HG03039 (cell line): ENCODE measurements around the gene PPDPF.

Experiments
- ATAC-seq: cut with Tn5 transposase; IDR thresholded peaks from one replicate; pipeline ENCODE4 v1.9.1; 2021; ENCODE audit warnings: mild to moderate bottlenecking, moderate library complexity; ENCODE audit not compliant: unreplicated experiment

The PPDPF gene

GRCh38 chr20:63519668-63520503, 679 bp upstream of the PPDPF start:
- ATAC-seq: peak; percentile 29

DNA sequence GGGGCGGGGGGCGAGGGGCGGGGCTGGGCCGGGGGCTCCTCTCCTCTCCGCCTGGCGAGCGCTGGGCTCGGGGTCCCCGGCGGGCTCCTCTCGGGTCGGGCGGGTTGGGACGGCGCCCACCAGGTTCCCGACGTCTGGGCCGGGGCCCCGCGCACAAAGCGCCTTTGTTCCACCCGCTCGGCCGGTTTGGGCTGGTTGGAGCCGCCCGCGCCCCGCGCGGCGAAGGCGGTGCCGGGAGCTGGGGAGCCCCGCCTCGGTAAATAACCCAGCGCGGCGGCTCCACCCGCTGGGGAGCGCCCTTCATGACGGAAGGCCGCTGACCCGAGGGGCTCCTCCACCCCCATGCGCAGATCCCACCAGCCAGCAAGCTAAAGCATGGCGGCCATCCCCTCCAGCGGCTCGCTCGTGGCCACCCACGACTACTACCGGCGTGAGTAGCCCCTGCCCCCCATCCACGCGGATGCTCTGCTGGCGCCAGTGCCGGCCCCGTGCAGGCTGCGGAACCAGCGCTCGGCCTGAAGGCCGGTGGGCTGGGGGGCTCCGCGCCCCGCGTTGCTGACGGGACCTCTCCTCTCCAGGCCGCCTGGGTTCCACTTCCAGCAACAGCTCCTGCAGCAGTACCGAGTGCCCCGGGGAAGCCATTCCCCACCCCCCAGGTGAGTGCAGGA, 503 bp downstream of the PPDPF start:
- ATAC-seq: peak; percentile 28

GRCh38 chr20:63521602-63522001, 1.0 kb downstream of the PPDPF start:
- ATAC-seq: no peak

GRCh38 chr20:63522091-63522868, 1.7 kb downstream of the PPDPF start:
- ATAC-seq: no peak

DNA sequence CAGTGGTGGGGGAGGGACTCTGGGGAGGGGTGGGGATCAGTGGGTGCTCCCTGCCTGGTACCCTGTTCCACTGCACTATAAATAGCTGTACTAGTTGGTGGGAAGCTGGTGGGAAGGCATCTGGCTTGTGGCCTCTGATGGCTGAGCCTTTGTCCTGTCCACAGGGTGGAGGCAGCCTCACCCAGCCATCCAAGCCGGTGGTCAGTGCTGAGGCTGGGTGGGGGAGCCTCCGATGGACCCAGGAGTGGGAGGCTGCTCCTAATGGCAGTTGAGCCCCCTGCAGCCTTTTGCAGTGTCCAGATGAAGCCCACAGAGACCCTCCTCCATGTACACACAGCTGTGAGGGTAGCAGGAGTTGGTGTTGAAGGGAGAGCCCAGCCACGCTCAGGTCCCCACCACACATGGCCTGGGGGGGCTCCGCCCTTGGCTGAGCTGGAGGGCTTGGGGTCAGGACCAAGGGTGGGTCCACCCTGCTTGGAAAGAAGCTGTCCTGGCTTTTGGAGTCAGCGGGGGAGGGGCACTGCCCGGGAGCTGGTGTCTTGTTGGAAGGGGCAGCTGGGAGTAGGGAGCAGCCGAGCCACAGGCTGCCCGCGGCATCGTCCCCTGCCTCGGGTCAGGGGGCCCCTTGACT, 2.5 kb downstream of the PPDPF start:
- ATAC-seq: no peak

DNA sequence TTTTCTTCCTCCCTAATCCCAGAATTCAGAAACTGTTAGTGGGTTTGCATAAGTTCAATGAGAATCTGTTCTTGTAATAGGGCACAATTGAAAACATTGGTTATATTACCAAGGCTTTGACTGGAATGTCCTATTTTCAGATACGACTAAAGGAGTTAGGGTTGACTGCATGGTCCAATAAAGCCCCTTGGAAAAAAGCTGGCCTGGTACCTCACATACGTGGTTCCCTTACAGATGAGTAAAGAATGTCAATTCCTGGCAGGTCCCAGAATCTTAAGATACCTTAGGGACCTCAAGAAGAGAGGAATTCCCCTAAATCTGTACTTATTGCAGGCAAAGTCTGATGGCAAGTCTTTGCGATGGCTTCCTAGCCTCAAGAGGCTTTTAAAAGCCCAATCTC, 4.6 kb downstream of the PPDPF start:
- no peak for ATAC-seq

DNA sequence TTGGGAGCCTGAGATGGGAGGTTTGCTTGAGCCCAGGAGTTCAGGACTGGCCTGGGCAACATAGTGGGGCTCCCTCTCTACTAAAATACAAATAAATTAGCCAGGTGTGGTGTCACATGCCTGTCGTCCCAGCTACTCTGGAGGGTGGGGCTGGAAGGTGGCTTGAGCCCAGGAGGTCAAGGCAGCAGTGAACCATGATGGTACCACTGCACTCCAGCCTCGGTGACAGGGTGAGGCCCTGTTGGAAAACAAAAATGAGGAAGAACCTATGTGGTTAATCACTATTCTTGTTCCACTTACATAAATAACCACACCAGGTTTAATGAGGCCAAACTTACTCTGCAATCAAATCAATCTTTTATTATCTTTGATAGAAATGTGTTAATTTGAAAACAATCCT, 5.4 kb downstream of the PPDPF start:
- no peak for ATAC-seq

DNA sequence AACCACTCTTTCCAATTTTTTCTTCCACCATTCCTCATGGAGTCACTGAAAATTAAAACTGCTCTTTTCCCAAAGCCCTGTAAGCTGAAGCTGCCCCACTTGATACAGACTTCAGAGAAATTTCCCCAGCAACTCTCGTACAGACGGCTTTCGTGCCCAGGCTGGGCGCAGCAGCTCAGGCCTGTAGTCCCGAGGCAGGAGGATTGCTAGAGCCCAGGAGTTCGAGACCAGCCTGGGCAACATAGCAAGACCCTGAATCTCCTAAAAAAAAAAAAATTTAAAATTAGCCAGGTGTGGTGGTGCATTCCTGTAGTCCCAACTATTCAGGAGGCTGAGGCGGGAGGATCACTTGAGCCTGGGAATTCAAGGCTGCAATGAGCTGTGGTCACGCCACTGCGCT, 6.6 kb downstream of the PPDPF start:
- ATAC-seq: no peak

DNA sequence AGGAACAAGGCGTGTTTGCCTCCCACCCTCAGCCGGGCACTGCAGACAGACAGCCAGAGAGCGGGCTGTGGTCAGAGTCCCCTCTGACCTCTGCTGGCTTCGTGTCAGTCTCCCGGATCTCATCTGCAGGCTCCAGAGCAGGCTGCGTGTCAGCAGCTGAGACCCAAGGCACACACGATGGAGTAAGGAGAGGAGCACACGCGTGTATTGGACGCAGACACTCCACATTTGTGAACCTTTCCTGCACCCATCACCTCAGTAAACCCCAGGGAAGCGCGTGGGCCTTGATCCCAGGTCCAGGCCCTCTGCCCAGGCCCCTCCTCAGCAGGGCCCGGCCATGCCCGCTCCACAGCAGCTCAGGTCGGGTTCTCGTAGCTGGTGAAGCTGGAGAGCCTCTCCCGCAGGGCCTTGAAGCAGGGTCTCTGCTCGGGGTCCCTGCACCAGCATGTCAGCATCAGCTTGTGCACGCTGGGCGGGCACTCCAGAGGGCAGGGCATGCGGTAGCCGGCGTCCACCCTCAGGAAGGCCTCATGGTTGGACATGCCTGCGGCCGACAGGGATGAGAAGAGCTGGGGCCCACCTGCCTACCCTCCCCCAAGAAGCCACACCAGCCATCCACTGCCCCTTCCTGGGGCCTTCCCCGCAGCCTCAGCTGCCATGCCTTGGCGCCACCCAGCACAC, 8.8 kb downstream of the PPDPF start:
- ATAC-seq: no peak

DNA sequence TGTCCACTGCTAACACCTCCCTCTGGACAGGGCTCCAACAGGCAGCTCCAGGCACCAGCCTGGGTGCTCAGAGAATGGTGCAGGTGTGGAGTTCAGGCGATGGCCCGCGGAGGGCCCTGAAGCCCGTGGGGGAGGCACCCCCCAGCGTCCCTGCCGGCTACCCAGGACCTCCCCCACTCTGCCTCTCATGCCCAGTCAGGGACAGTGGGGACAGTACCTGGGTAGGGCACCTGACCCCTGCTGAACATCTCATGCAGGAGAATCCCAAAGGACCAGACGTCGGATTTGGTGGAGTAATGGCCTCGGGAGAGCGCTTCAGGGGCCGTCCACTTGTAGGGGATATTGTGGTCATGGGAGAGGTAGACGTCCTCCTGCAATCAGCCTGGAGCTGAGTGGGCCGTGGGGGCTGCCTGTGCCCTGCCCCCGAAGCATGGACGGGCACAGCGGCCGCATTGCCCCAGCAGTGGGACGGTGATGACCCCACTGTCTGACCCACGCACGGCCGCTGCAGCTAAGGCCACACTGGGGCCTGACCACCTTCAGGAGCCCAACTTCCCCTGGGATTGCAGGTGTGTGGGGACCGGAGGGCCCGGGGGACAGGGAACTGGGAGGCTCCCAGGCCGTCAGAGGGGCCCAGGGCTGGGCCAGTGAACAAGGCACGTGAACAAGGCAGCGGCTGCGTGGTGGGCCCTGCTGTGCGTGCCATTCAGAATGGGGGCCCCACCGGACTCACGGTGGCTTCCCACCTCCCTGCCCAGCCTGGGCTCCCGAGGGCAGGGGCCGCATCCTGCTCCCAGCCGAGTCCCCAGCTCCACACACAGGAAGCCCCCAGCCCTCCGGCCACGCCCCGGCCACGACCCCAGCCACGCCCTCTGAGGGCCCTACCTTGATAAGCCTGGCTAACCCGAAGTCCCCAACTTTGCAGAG, 9.6 kb downstream of the PPDPF start:
- ATAC-seq: no peak

GRCh38 chr20:63530788-63531160, 10.2 kb downstream of the PPDPF start:
- ATAC-seq: no peak

DNA sequence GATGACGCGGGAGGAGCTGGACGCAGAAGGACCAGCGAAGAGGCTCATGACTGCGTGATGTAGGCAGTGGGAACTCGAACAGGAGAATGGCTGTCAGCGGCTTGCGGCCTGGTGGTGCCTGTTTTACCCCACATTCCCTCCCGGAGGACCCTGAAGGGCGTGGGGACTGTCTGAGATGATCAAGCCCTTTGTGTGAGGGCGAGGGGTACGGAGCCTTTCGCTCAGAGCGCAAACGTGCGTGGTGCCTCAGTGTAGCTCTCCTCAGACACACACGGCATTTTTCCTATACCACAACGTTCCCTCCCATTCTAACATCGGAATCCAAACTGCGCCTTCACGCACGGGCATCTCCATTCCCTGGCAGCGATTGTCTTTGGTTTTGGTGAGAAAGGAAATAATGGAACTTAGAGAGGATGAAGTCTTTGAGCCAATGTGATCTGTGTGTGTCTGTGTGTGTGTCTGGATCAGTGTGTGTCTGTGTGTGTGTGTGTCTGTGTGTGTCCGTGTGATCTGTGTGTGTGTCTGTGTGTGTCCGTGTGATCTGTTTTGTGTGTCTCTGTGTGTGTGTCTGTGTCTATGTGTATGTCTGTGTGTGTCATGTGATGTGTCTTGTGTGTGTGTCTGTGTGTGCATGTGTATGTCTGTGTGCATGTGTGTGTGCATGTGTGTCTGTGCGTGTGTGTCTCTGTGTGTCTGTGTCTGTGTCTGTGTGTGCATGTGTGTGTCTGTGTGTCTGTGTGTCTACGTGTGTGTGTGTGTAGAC, 11.3 kb downstream of the PPDPF start:
- ATAC-seq: no peak

DNA sequence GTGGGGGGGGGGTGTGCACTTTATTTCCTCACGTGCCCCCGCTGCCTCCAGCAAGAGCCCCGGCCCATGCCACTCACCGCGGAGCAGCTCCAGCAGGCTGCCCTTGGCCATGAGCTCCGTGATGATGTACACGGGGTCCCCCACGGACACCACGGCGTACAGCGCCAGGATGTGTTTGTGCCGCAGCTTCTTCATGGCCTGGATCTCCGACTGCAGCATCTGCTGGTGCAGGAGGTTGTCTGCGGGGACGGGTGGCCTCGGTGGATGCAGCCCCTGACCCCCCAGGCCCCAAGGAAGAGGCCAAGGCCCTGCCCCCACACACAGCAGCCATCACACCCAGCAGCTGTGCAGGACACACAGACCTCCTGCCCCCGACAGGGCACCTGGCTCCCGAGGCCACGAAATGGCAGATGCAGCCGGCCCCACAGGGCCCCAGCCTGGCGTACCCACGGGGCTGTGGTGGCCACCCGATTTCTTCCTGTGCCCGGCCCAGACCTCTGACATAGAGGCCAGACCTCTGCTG, 11.9 kb downstream of the PPDPF start:
- no peak for ATAC-seq

- no peak for ATAC-seq
These were observed 12.8 kb downstream of the PPDPF start for GRCh38 chr20:63533388-63533787.

- ATAC-seq: no peak
These were observed 13.4 kb downstream of the PPDPF start for GRCh38 chr20:63533871-63534393.

DNA sequence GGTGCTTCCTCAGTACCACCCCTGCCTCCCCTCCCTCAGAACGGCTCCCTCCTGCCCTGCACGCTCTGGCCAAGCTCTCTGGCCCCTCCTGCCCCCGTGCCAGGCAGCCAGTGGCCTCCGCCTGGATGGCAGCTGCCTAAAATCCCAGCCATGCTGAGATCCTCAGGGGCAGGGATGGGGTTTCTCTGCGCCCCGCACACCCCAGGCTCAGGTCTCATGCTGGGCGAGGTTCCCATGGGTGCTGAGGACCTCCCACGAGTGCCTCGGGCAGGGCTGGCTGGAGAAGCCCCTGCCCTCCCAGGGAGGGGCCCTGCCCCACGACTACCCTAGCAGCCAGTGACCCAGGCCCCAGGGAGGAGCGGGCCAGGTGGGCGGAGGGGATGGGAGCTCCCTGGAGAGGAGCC, 13.9 kb downstream of the PPDPF start:
- ATAC-seq: no peak

- ATAC-seq: no peak
These were observed 14.5 kb downstream of the PPDPF start for GRCh38 chr20:63534831-63535651.
